GM18502 (cell line): ENCODE results near the gene PPP6R3.

Source experiments
- ATAC-seq: cut with Tn5 transposase; IDR thresholded peaks from one replicate; pipeline ENCODE4 v1.9.1; 2021; ENCODE audit warnings: mild to moderate bottlenecking; ENCODE audit not compliant: unreplicated experiment, poor library complexity

The PPP6R3 gene

DNA sequence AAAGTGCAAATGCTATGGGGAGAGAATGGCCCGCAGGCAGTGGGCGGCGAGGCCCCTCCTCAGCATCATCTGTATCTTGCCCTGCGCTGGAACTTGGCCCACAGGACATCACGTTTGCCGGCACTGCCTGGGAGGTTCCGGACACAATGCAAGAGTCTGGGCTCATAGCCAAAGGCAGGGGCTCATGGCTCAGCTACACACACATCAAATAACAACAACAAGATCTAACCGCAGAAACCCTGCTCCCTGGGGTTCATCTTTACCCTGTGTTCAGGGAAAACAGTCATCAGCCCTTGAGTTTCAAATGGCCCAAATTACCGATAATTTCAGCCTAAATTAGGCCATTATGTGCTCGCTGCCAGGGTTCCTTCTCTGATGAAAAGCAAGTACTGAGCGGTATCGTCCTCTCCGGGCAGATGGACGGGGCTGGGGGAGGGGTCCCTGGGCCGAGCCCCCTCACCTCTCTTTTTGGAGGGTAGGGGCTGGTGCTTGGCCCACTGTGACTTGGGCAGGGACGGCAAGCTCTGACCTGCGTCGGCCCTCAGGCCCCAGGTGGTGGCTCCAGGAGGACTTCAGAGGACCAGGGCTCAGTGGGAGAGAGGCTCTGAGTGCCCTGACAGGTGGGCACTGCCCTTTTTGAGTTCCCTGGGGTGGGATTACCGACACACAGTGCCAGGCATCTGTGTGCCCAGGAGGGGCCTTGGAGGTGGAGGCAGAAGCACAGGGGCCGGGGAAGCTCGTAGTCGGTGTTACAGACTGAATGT lies 198.8 kb downstream of the PPP6R3 start:
- ATAC-seq: no peak

DNA sequence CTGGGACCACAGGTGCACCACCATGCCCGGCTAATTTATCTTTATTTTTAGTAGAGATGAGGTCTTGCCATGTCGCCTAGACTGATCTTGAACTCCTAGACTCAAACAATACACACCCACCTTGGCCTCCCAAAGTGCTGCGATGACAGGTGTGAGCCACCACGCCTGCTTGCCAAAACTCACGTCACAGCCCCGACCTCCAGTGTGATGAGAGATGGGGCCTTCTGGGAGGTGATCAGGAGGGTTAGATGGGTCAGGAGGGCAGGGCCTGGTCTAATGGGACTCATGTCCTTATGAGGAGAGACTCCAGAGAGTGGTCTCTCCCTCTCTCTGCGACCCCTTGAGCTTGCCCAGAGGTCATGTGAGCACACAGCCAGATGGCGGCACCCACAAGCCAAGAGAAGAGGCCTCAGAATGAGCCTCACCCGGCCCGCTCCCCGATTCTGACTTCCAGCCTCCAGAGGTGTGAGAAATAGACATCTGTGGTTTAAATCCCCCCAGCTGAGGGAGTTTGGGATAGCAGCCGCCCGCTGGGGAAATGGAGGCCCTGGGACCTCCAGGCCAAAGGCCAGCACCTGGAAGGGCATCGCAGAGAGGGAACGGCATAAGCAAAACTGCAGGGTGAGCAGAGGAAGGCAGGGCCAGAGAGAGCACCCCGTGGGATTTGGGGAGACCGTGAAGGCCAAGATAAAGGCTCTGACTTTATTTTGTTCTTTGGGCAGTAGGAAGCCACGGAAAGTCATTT lies 199.7 kb downstream of the PPP6R3 start:
- ATAC-seq: no peak

DNA sequence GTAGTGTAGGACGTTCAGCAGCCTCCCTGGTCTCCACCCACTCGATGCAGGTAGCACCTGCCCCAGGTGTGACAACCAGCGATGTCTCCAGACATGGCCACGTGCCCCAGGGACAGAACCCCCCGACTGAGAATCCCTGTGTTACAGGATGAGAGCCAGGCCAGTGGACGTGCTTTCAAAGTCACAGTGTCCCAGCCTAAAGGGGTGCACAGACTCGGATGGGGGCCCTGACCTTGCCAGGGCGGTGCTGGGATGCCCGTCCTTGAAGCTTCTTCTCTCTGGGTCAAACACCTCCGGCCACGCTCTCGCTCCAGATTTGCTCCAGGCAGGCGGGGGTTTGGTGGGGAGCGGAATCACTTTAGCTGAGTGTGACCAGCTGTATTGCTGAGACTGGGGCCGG lies 200.5 kb downstream of the PPP6R3 start:
- no peak for ATAC-seq

DNA sequence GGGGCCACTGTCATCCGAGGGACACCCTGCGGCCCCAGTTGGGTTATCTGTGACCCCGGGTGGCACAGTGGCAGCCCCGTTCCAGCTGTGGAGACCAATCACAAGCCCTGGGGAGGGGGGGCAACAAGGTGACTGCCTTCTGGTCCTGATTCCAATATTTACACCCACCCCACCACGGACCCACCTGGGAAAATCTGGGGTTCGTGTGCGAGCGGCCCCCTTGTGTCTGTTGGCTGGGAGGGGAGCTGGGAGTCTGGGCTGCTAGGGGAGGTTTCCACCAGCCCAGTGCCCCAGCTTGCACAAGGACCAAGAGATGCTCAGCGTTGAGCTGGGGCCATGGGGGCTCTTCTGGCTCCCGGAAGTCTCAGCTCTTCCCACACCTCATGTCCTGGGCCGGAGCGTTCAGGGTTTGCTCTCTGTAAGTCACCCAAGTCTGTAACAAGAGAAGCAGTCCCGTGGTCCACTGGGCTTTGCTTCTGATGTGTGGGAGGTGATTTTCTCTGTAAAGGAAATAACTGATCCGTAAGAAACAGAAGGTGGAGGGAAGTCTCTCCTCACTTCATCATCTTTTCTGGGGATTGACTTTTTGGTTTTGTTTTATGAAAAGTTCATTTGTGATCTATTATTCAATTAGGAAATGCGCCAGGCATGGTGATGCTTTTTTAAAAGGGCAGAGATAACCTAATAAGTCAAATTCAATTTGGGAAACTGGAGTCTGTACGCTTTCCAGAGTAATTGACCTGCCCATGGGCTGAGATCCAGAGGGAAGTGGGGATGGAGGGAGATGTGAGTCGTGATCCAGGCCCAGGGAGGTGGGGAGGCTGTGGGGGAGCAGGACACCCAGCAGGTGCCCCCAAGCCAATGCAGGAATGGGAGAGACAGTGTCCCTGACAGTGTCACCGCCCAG lies 201.4 kb downstream of the PPP6R3 start:
- no peak for ATAC-seq

DNA sequence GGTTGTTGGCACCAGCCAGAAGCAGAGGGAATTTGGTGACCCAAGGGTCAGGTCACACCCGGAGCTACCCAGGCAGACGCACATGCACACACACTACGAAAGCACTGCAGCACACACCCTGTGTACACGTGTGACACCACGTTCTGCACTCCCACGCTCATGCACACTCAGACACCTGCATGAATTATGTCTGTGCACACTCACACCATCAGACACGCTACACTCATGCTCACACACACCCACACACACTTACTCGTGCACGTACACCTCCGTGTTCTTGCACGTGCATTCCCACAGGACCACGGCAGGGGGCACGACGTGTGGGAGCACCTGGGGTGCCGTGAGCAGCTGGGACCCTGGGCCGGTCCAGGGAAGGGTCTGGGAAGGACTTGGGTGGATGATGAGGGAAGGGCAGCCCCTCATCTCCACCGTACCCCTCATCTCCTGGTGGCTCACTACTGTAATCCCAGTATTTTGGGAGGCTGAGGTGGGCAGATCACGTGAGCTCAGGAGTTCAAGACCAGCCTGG lies 203.0 kb downstream of the PPP6R3 start:
- no peak for ATAC-seq

DNA sequence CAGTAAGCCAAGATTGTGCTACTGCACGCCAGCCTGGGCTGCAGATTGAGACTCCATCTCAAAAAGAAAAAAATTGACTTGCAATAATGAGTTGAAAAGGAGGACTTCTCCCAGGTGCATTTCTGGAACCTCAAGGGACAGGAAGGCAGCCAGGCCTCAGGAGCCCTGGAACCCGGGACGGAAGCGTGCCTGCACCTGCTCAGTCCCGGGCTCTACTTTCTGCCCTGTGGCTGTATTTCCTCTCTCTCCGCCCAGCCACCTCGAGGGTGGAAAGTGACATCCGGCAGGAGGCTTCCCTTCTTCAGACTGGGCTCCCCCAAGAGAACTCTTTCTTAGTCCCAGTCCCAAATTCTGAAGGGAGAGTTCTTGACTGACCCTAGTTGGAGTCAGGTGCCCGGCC lies 203.6 kb downstream of the PPP6R3 start:
- ATAC-seq: no peak

DNA sequence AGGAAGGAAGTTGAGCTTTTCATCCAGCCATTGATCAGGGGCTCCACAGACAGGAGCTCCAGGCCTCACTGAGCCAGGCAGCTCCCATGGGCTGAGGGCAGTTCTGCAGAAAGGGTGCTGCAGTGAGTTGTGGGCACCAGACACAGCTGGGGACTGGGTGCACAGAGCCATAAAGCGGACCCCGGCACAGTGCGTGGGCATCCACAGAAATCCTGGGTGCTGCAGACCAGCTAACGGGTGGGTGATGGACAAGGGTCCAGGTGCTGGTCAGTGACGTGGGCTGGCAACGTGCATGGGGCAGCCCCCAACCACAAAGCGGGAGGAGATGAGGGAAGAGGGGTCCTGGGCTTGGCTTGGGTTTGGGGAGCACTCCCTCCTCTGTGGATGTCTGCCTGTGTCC lies 204.4 kb downstream of the PPP6R3 start:
- ATAC-seq: no peak
